ENCODE measurements around the gene ZGPAT. TPM values are rescaled to one million over a fixed set of nuclear protein-coding genes. Genes with fewer than 3 reads are reported as not detected.

Gene ZGPAT
- total and polyA plus RNA-seq, 10 of the 15 experiments (the other 5 are each of a cell fraction or from before 2014, with no cell fraction given), result 0.58 to 52.9 (median 18.0) TPM

GRCh38 chr20:63707558-63708300 is at the start of gene ZGPAT, which contains the start of gene ARFRP1 (continued):
- TF ChIP-seq, protein P1, sequence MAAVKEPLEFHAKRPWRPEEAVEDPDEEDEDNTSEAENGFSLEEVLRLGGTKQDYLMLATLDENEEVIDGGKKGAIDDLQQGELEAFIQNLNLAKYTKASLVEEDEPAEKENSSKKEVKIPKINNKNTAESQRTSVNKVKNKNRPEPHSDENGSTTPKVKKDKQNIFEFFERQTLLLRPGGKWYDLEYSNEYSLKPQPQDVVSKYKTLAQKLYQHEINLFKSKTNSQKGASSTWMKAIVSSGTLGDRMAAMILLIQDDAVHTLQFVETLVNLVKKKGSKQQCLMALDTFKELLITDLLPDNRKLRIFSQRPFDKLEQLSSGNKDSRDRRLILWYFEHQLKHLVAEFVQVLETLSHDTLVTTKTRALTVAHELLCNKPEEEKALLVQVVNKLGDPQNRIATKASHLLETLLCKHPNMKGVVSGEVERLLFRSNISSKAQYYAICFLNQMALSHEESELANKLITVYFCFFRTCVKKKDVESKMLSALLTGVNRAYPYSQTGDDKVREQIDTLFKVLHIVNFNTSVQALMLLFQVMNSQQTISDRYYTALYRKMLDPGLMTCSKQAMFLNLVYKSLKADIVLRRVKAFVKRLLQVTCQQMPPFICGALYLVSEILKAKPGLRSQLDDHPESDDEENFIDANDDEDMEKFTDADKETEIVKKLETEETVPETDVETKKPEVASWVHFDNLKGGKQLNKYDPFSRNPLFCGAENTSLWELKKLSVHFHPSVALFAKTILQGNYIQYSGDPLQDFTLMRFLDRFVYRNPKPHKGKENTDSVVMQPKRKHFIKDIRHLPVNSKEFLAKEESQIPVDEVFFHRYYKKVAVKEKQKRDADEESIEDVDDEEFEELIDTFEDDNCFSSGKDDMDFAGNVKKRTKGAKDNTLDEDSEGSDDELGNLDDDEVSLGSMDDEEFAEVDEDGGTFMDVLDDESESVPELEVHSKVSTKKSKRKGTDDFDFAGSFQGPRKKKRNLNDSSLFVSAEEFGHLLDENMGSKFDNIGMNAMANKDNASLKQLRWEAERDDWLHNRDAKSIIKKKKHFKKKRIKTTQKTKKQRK (IDR thresholded peaks at IDR 0.05; ENCODE audit: low read depth, low read length), result no peak
- TF ChIP-seq TCF7 (IDR thresholded peaks at IDR 0.05; ENCODE audit: borderline replicate concordance), result no peak
- no peak for TF ChIP-seq SMAD5 (IDR thresholded peaks at IDR 0.05; ENCODE audit: low read depth)
- no peak for TF ChIP-seq ZNF217 (IDR thresholded peaks at IDR 0.05)
- TF ChIP-seq E4F1 (IDR thresholded peaks at IDR 0.05; ENCODE audit: borderline replicate concordance, partially characterized antibody), result no peak
- TF ChIP-seq EGR1 (IDR thresholded peaks at IDR 0.05; ENCODE audit: borderline replicate concordance in 1 of 2, low read depth in 2 of 2, low read length in 2 of 2), result peak; percentile 42 to 51
- peak; percentile 38; the same call in 1 of the 2 replicates for TF ChIP-seq TCF3 (IDR thresholded peaks at IDR 0.05; ENCODE audit: borderline replicate concordance, insufficient read depth, low read depth, low read length)
- TF ChIP-seq BACH1 (IDR thresholded peaks at IDR 0.05; ENCODE audit: borderline replicate concordance), result peak; percentile 61; the same call in 1 of the 2 replicates
- TF ChIP-seq PAX5 (IDR thresholded peaks at IDR 0.05; ENCODE audit: borderline replicate concordance, low read depth, low read length), result 0 out of 2 replicates have a peak, but pooled peaks have one; percentile 12
- TF ChIP-seq SPI1 (IDR thresholded peaks at IDR 0.05; ENCODE audit: borderline replicate concordance, insufficient read depth, low read depth, low read length), result peak; percentile 84; the same call in 1 of the 2 replicates
- no peak for TF ChIP-seq JUND (IDR thresholded peaks at IDR 0.05; ENCODE audit: low read depth, low read length)
- TF ChIP-seq CHD2 (IDR thresholded peaks at IDR 0.05; ENCODE audit: borderline replicate concordance, low read depth, low read length), result peak; percentile 59; the same call in 1 of the 2 replicates
- TF ChIP-seq, protein P2, sequence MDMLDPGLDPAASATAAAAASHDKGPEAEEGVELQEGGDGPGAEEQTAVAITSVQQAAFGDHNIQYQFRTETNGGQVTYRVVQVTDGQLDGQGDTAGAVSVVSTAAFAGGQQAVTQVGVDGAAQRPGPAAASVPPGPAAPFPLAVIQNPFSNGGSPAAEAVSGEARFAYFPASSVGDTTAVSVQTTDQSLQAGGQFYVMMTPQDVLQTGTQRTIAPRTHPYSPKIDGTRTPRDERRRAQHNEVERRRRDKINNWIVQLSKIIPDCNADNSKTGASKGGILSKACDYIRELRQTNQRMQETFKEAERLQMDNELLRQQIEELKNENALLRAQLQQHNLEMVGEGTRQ (IDR thresholded peaks at IDR 0.05; ENCODE audit: borderline replicate concordance, low read depth, low read length), result no peak
- no peak for TF ChIP-seq PML (IDR thresholded peaks at IDR 0.05; ENCODE audit: low read length)
- TF ChIP-seq ZBED1 (IDR thresholded peaks at IDR 0.05; ENCODE audit: borderline replicate concordance), result no peak
- TF ChIP-seq, protein P3, sequence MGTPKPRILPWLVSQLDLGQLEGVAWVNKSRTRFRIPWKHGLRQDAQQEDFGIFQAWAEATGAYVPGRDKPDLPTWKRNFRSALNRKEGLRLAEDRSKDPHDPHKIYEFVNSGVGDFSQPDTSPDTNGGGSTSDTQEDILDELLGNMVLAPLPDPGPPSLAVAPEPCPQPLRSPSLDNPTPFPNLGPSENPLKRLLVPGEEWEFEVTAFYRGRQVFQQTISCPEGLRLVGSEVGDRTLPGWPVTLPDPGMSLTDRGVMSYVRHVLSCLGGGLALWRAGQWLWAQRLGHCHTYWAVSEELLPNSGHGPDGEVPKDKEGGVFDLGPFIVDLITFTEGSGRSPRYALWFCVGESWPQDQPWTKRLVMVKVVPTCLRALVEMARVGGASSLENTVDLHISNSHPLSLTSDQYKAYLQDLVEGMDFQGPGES (IDR thresholded peaks at IDR 0.05), result no peak
- TF ChIP-seq JUNB (IDR thresholded peaks at IDR 0.05), result no peak
- peak; percentile 96 for TF ChIP-seq TBL1XR1 (IDR thresholded peaks at IDR 0.05; ENCODE audit: low read depth, low read length)
- TF ChIP-seq STAT3 (IDR thresholded peaks at IDR 0.05; ENCODE audit: low read depth, low read length), result no peak
- TF ChIP-seq MTA2 (IDR thresholded peaks at IDR 0.05; ENCODE audit: low read depth), result no peak

Data from GM12878 (cell line).